ENCODE results near the gene KDSR. TPM values are rescaled to one million over a fixed set of nuclear protein-coding genes. Genes with fewer than 3 reads are reported as not detected.

KDSR gene
- total RNA-seq, 2 donors from 2014 or later, result 94.8 to 140 TPM

GRCh38 chr18:63346480-63347183, 20.4 kb downstream of the KDSR start:
- ATAC-seq (replicated peaks), result no peak
- Mint-ChIP-seq H3K36me3 (ENCODE audit: low read depth) (peaks cover 100% of the 10 kb centered on the region), H3K27ac (peak overlapping the region; percentile 63), H3K4me3 (no peak overlapping the region), H3K27me3 (no peaks in the 10 kb centered on the region), H3K4me1 (peaks cover 11% of the 10 kb centered on the region), H3K9me3 (no peaks in the 10 kb centered on the region)

- peak overlapping the region; percentile 11 for H3K27ac Mint-ChIP-seq
- H3K36me3 Mint-ChIP-seq (ENCODE audit: low read depth), result peaks cover 100% of the 10 kb centered on the region
Observed at GRCh38 chr18:63346031-63346430, 21.0 kb downstream of the KDSR start.

GRCh38 chr18:63344918-63345317, 22.1 kb downstream of the KDSR start:
- peaks cover 16% of the 10 kb centered on the region for H3K4me1 Mint-ChIP-seq
- H3K36me3 Mint-ChIP-seq (ENCODE audit: low read depth), result peaks cover 100% of the 10 kb centered on the region
- ATAC-seq (replicated peaks), result no peak
- H3K9me3 Mint-ChIP-seq, result no peaks in the 10 kb centered on the region
- H3K4me3 Mint-ChIP-seq, result no peak overlapping the region
- H3K27ac Mint-ChIP-seq, result peak overlapping the region; percentile 11
- no peaks in the 10 kb centered on the region for H3K27me3 Mint-ChIP-seq

More at GRCh38 chr18:63346031-63346430, 21.0 kb downstream of the KDSR start:
- no peaks in the 10 kb centered on the region for H3K27me3 Mint-ChIP-seq
- ATAC-seq (replicated peaks), result no peak
- H3K9me3 Mint-ChIP-seq, result no peaks in the 10 kb centered on the region
- peaks cover 14% of the 10 kb centered on the region for H3K4me1 Mint-ChIP-seq
- H3K4me3 Mint-ChIP-seq, result no peak overlapping the region

GRCh38 chr18:63344263-63344662, 22.7 kb downstream of the KDSR start:
- no peaks in the 10 kb centered on the region for H3K27me3 Mint-ChIP-seq
- H3K36me3 Mint-ChIP-seq (ENCODE audit: low read depth), result peaks cover 100% of the 10 kb centered on the region
- H3K4me1 Mint-ChIP-seq, result peaks cover 12% of the 10 kb centered on the region
- no peak for ATAC-seq (replicated peaks)
- peak overlapping the region; percentile 63 for H3K27ac Mint-ChIP-seq
- no peak overlapping the region for H3K4me3 Mint-ChIP-seq
- H3K9me3 Mint-ChIP-seq, result no peaks in the 10 kb centered on the region

GRCh38 chr18:63342206-63342605, 24.8 kb downstream of the KDSR start:
- Mint-ChIP-seq H3K9me3 (no peaks in the 10 kb centered on the region), H3K27ac (no peak overlapping the region), H3K27me3 (no peaks in the 10 kb centered on the region), H3K4me3 (no peak overlapping the region), H3K36me3 (ENCODE audit: low read depth) (peaks cover 100% of the 10 kb centered on the region), H3K4me1 (peaks cover 11% of the 10 kb centered on the region)
- ATAC-seq (replicated peaks), result peak; percentile 64

GRCh38 chr18:63339920-63340484, 27.0 kb downstream of the KDSR start:
- no peaks in the 10 kb centered on the region for H3K9me3 Mint-ChIP-seq
- H3K36me3 Mint-ChIP-seq (ENCODE audit: low read depth), result peaks cover 100% of the 10 kb centered on the region
- no peaks in the 10 kb centered on the region for H3K27me3 Mint-ChIP-seq
- H3K4me1 Mint-ChIP-seq, result peaks cover 13% of the 10 kb centered on the region
- no peak overlapping the region for H3K4me3 Mint-ChIP-seq
- H3K27ac Mint-ChIP-seq, result no peak overlapping the region
- peak; percentile 35 for ATAC-seq (replicated peaks)

- no peaks in the 10 kb centered on the region for H3K9me3 Mint-ChIP-seq
- no peaks in the 10 kb centered on the region for H3K27me3 Mint-ChIP-seq
- no peak overlapping the region for H3K4me3 Mint-ChIP-seq
- peaks cover 100% of the 10 kb centered on the region for H3K36me3 Mint-ChIP-seq (ENCODE audit: low read depth)
- no peak for ATAC-seq (replicated peaks)
- no peak overlapping the region for H3K27ac Mint-ChIP-seq
- H3K4me1 Mint-ChIP-seq, result peaks cover 13% of the 10 kb centered on the region
Observed at GRCh38 chr18:63336366-63337099, 30.5 kb downstream of the KDSR start.

- Mint-ChIP-seq H3K27ac (no peak overlapping the region), H3K36me3 (ENCODE audit: low read depth) (peaks cover 69% of the 10 kb centered on the region), H3K4me3 (no peak overlapping the region), H3K9me3 (no peaks in the 10 kb centered on the region), H3K4me1 (no peaks in the 10 kb centered on the region), H3K27me3 (no peaks in the 10 kb centered on the region)
- ATAC-seq (replicated peaks), result no peak
Observed at GRCh38 chr18:63331105-63331504, 35.9 kb downstream of the KDSR start.

GRCh38 chr18:63329431-63330145, 37.4 kb downstream of the KDSR start:
- H3K27ac Mint-ChIP-seq, result no peak overlapping the region
- H3K27me3 Mint-ChIP-seq, result no peaks in the 10 kb centered on the region
- no peak overlapping the region for H3K4me3 Mint-ChIP-seq
- no peak for ATAC-seq (replicated peaks)
- H3K4me1 Mint-ChIP-seq, result no peaks in the 10 kb centered on the region
- peaks cover 54% of the 10 kb centered on the region for H3K36me3 Mint-ChIP-seq (ENCODE audit: low read depth)
- H3K9me3 Mint-ChIP-seq, result no peaks in the 10 kb centered on the region

GRCh38 chr18:63326011-63326410, 41.0 kb downstream of the KDSR start:
- Mint-ChIP-seq H3K4me3 (no peak overlapping the region), H3K27me3 (no peaks in the 10 kb centered on the region), H3K9me3 (no peaks in the 10 kb centered on the region), H3K36me3 (ENCODE audit: low read depth) (peaks cover 18% of the 10 kb centered on the region), H3K27ac (peak overlapping the region; percentile 25), H3K4me1 (peaks cover 15% of the 10 kb centered on the region)
- no peak for ATAC-seq (replicated peaks)

GRCh38 chr18:63325086-63325686, 41.8 kb downstream of the KDSR start:
- no peak overlapping the region for H3K27ac Mint-ChIP-seq
- H3K36me3 Mint-ChIP-seq (ENCODE audit: low read depth), result peaks cover 10% of the 10 kb centered on the region
- H3K4me3 Mint-ChIP-seq, result no peak overlapping the region
- no peaks in the 10 kb centered on the region for H3K9me3 Mint-ChIP-seq
- ATAC-seq (replicated peaks), result no peak
- H3K4me1 Mint-ChIP-seq, result peaks cover 15% of the 10 kb centered on the region
- no peaks in the 10 kb centered on the region for H3K27me3 Mint-ChIP-seq

GRCh38 chr18:63322908-63323634, 43.9 kb downstream of the KDSR start:
- H3K4me1 Mint-ChIP-seq, result peaks cover 15% of the 10 kb centered on the region
- H3K4me3 Mint-ChIP-seq, result peak overlapping the region; percentile 92
- no peaks in the 10 kb centered on the region for H3K9me3 Mint-ChIP-seq
- H3K27me3 Mint-ChIP-seq, result no peaks in the 10 kb centered on the region
- no peak for ATAC-seq (replicated peaks)
- peak overlapping the region; percentile 7 for H3K27ac Mint-ChIP-seq
- peaks cover 15% of the 10 kb centered on the region for H3K36me3 Mint-ChIP-seq (ENCODE audit: low read depth)

- Mint-ChIP-seq H3K27me3 (no peaks in the 10 kb centered on the region), H3K9me3 (no peaks in the 10 kb centered on the region), H3K4me1 (peaks cover 15% of the 10 kb centered on the region), H3K36me3 (ENCODE audit: low read depth) (peaks cover 24% of the 10 kb centered on the region), H3K27ac (peak overlapping the region; percentile 7), H3K4me3 (peak overlapping the region; percentile 92)
- no peak for ATAC-seq (replicated peaks)
Observed at GRCh38 chr18:63322206-63322605, 44.8 kb downstream of the KDSR start.

Measured in activated T-helper 17 cell treated with anti-CD3 and anti-CD28 coated beads, Interleukin-2, amount 50 U/mL, for 72 hours (primary cell).